GM21717 (cell line): ENCODE results near the gene MGMT.

Experiments
- ATAC-seq: cut with Tn5 transposase; IDR thresholded peaks from one replicate; pipeline ENCODE4 v1.9.1; 2021; ENCODE audit warnings: mild to moderate bottlenecking, moderate library complexity; ENCODE audit not compliant: unreplicated experiment

MGMT gene

GRCh38 chr10:129704225-129704624 lies 237.2 kb downstream of the MGMT start:
- no peak for ATAC-seq

- no peak for ATAC-seq
These were observed 237.9 kb downstream of the MGMT start for GRCh38 chr10:129704786-129705525.

GRCh38 chr10:129705676-129706075 lies 238.6 kb downstream of the MGMT start:
- ATAC-seq = no peak

- no peak for ATAC-seq
These were observed 239.0 kb downstream of the MGMT start for GRCh38 chr10:129706081-129706480.

- no peak for ATAC-seq
These were observed 239.5 kb downstream of the MGMT start for GRCh38 chr10:129706523-129706922.

- ATAC-seq = no peak
These were observed 240.7 kb downstream of the MGMT start for GRCh38 chr10:129707406-129708388.

GRCh38 chr10:129709101-129709500 lies 242.1 kb downstream of the MGMT start:
- ATAC-seq = no peak

GRCh38 chr10:129709627-129710509 lies 242.8 kb downstream of the MGMT start:
- ATAC-seq = no peak

- no peak for ATAC-seq
These were observed 243.4 kb downstream of the MGMT start for GRCh38 chr10:129710510-129710847.

GRCh38 chr10:129711291-129711690 lies 244.2 kb downstream of the MGMT start:
- ATAC-seq = no peak

GRCh38 chr10:129712000-129712399 lies 245.0 kb downstream of the MGMT start:
- ATAC-seq = no peak

GRCh38 chr10:129713659-129714265 lies 246.7 kb downstream of the MGMT start:
- ATAC-seq = no peak

- no peak for ATAC-seq
These were observed 248.8 kb downstream of the MGMT start for GRCh38 chr10:129715805-129716204.

- ATAC-seq = no peak
These were observed 249.2 kb downstream of the MGMT start for GRCh38 chr10:129716211-129716681.

GRCh38 chr10:129716881-129717280 lies 249.8 kb downstream of the MGMT start:
- no peak for ATAC-seq

GRCh38 chr10:129717816-129718547 lies 250.9 kb downstream of the MGMT start:
- no peak for ATAC-seq

- ATAC-seq = no peak
These were observed 251.7 kb downstream of the MGMT start for GRCh38 chr10:129718548-129719414.

- ATAC-seq = no peak
These were observed 252.3 kb downstream of the MGMT start for GRCh38 chr10:129719415-129719739.
